HG03097 (cell line): ENCODE measurements around the gene DCUN1D3.

Source experiments
- ATAC-seq: cut with Tn5 transposase; IDR thresholded peaks from one replicate; pipeline ENCODE4 v1.9.1; 2021; ENCODE audit not compliant: unreplicated experiment, low FRiP score

Gene DCUN1D3

GRCh38 chr16:20897253-20897897, 2.8 kb downstream of the DCUN1D3 start:
- no peak for ATAC-seq

GRCh38 chr16:20894388-20894787, 5.8 kb downstream of the DCUN1D3 start:
- ATAC-seq: no peak

DNA sequence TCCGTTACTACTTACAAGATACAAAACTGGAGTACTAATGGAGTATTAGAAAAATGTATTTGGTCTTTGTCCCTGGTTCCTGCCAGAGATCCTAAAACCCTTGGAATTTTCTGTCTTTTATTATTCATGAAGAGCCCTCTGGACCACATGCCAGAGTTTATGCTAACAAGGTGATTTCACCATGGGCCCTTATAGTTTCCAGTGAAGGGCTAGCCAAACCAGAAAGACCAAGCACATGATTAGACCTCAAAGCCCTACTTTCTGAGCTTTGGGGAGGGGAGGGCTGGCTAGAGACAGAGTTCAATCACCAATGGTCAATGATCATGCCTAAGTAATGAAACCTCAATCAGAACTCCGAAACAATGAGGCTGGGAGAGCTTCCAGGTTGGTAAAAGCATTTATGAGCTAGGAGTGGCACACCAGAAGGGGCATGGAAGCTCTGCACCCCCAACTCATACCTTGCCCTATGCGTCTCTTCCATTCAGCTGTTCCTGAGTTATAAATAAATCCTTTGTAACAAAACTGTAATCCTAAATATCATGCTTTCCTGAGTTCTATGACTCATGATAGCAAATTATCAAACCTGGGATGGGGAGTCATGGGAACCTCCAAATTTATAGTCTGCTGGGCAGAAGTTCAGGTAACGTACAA, 10.4 kb downstream of the DCUN1D3 start:
- no peak for ATAC-seq

- no peak for ATAC-seq
These were observed 13.0 kb downstream of the DCUN1D3 start for GRCh38 chr16:20887207-20887606.

- no peak for ATAC-seq
These were observed 13.8 kb downstream of the DCUN1D3 start for GRCh38 chr16:20886320-20886719.

GRCh38 chr16:20884240-20884556, 16.0 kb downstream of the DCUN1D3 start:
- ATAC-seq: no peak

GRCh38 chr16:20883554-20884239, 16.5 kb downstream of the DCUN1D3 start:
- ATAC-seq: no peak

GRCh38 chr16:20881503-20881878, 18.7 kb downstream of the DCUN1D3 start:
- no peak for ATAC-seq

DNA sequence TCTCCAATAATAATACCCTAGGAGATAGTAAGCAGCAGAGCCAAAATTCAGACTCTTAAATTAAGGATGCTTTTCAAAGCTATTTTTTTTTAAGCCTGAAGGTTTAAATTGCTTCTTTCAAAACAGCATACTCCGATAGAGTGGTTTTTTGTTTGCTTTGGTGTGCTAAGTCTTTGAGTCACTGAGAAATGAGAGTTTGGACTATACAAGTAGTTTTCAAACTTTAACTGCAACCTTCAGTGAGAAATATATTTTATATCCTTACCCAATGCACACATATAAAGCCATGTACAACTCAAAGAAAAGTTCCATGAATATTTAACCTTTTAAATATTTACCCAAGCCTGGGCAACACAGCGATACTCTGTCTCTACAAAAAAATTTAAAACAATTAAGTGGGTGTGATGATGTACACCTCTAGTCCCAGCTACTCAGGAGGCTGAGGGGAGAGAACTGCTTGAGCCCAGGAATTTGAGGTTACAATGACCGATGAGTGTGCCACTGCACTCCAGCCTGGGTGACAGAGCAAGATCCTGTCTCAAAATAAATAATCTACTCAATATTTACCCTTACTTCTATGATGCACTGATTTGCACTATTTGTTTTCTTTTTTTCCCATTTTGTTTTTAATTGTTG, 19.2 kb downstream of the DCUN1D3 start:
- ATAC-seq: no peak

- no peak for ATAC-seq
These were observed 20.8 kb downstream of the DCUN1D3 start for GRCh38 chr16:20879175-20880040.

GRCh38 chr16:20878682-20879147, 21.4 kb downstream of the DCUN1D3 start:
- ATAC-seq: no peak

DNA sequence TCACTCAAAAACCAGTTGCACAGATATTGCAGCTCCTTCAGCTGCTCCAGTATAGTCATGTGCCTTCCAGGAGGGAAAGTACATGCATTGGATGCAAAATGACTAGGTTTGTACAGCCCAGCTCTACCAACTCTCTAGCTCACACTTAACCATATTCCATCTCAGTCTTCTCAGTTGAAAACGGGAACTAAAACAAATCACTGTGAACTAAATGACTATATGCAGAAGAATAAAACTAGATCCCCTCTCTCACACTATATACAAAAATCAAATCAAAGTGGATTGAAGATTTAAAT, 24.9 kb downstream of the DCUN1D3 start:
- no peak for ATAC-seq

DNA sequence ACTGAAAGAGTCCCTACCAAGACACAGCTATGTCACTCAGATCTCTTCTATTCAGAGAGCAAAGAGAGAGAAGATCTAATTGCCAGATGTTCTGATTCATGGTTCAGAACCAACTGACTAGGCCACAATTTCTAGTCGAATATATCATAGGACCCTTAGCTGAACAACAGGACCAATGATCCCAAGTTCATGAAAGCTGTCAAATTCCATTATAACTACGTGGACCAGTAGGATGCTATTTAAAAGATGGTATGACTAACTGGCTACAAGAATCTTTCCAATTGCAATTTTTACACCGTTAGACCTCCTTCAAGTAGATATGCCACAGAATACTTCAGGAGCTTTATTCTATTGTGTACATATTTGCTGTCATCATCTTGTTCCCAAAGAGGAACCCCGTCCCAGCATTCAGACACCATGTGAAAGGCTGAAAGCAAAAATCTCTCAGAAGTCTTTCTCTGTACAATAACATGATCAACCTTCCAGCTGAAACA, 26.0 kb downstream of the DCUN1D3 start:
- ATAC-seq: peak; percentile 10

DNA sequence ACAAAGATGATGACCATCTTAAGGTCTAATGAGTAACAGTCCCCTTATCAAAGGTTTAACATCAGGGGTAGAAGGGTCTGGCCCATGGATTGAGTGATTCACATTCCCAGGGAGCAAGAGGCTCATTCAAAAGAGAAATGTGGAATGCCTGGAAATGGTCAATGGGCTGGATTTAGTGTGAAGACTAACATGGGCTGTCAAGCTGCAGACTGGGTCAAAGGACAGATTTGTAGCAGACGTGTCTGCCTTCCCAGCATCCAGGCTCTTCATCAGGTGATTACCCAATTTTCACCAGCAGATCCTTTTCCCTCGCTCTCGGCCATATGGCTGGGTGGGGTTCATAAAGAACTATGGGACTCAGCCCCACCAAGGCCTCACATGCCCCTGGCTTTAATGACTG, 26.8 kb downstream of the DCUN1D3 start:
- no peak for ATAC-seq

GRCh38 chr16:20871941-20872815, 28.0 kb downstream of the DCUN1D3 start:
- no peak for ATAC-seq

- no peak for ATAC-seq
These were observed 28.9 kb downstream of the DCUN1D3 start for GRCh38 chr16:20871258-20871657.

DNA sequence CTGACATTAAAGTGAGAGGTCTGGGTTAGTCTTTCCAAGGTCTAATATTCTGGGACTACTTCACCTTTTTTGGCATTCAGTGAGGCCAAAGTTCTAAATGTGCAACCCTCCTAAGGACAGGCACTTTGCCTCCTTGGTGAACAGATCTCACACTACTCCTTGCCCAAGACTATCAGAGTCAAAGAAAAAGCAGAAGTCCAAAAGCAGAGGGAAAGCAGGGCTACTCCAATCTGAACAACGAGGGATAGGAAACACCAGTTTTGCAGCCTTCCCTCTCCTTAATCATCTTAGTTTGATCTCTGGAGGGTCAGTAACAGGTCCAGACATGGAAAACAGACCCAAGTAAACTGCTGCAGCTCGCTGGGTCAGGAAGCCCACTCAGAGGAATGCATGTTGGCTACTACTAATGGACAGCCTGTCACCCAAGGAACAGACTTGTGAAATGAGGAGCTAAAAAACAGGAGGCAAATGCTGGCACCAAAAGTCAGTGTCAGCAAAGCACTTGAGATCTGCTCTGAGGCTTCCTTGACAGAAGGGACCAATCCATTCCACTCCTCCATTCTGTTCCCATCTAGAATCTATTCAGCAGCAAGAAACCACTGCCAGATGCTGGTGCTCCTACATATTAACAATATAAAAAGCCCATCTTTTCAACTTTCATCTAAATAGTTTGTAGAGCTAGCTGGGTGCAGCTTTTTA, 29.9 kb downstream of the DCUN1D3 start:
- ATAC-seq: no peak

DNA sequence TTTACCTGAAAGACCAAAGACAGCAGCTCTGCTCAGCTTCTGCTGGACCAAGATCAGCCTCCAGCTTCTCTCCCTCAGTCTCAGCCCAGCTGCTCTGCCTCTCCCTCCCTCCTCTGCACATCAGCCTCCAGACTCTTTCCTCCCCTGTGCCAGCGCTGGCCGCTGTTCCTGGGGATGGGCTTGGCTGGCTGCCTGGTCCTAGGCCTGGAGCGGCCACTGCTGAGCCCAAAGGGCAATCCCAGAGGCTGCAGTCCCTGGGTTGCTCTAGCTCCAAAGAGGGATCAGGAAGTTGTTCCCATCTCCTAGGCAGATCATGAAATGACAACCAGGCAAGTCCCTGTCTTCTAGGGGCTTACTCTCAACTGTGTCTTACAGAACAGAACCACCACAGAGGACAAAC, 31.3 kb downstream of the DCUN1D3 start:
- ATAC-seq: no peak

GRCh38 chr16:20867585-20867984, 32.6 kb downstream of the DCUN1D3 start:
- ATAC-seq: no peak
